ENCODE data around the gene SHROOM2. TPM values are rescaled to one million over a fixed set of nuclear protein-coding genes. Genes with fewer than 3 reads are reported as not detected.

Gene SHROOM2
- total and polyA plus RNA-seq, 9 of the 15 experiments (the other 6 are each of a cell fraction or from before 2014, with no cell fraction given) = not detected

DNA sequence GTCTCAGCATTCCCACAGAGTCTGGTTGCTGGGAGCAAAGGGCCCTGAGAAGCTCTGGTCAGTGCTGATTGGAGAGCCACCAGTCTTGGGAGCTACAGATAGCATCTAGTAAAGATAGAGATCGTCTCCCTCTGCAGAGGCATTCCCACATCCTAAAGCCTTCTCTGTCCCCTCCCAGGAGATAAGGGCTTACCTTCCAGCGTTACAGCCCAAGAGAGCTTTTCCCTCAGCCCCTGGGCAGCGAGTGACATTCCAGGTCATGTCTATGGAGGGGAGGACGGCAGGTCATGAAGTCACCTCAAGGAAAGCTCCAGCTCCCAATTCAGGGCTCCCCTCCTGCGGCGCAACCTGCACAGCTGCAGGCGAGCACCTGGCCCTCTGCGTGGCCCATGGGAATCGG lies 210.8 kb downstream of the SHROOM2 start (continued):
- TF ChIP-seq, protein P1, sequence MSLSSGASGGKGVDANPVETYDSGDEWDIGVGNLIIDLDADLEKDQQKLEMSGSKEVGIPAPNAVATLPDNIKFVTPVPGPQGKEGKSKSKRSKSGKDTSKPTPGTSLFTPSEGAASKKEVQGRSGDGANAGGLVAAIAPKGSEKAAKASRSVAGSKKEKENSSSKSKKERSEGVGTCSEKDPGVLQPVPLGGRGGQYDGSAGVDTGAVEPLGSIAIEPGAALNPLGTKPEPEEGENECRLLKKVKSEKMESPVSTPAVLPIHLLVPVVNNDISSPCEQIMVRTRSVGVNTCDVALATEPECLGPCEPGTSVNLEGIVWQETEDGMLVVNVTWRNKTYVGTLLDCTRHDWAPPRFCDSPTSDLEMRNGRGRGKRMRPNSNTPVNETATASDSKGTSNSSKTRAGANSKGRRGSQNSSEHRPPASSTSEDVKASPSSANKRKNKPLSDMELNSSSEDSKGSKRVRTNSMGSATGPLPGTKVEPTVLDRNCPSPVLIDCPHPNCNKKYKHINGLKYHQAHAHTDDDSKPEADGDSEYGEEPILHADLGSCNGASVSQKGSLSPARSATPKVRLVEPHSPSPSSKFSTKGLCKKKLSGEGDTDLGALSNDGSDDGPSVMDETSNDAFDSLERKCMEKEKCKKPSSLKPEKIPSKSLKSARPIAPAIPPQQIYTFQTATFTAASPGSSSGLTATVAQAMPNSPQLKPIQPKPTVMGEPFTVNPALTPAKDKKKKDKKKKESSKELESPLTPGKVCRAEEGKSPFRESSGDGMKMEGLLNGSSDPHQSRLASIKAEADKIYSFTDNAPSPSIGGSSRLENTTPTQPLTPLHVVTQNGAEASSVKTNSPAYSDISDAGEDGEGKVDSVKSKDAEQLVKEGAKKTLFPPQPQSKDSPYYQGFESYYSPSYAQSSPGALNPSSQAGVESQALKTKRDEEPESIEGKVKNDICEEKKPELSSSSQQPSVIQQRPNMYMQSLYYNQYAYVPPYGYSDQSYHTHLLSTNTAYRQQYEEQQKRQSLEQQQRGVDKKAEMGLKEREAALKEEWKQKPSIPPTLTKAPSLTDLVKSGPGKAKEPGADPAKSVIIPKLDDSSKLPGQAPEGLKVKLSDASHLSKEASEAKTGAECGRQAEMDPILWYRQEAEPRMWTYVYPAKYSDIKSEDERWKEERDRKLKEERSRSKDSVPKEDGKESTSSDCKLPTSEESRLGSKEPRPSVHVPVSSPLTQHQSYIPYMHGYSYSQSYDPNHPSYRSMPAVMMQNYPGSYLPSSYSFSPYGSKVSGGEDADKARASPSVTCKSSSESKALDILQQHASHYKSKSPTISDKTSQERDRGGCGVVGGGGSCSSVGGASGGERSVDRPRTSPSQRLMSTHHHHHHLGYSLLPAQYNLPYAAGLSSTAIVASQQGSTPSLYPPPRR (CRISPR knock-in tag; IDR thresholded peaks at IDR 0.05; ENCODE audit: borderline replicate concordance) = no peak
- no peak for TF ChIP-seq ZKSCAN8 (CRISPR knock-in tag; IDR thresholded peaks at IDR 0.05)
- TF ChIP-seq MAFK (IDR thresholded peaks at IDR 0.05; ENCODE audit: low read length) = no peak

DNA sequence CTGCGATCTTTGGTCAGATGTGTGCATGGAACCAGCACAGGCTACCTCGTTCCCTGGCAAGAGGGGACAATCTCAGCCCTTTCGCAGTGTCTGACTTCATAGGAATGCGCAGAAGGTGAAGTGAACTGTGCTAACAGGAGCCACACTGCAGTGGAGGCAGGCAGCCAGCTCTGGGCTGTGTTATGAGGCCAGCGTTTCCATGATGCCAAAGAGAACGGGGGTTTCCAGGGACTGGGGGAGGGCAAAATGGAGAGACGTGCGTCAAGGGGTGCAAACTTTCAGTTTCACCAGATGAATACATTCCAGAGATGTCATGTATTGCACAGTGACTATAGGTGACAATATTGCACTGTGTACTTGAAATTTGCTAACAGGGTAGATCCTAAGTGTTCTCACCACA lies 211.3 kb downstream of the SHROOM2 start:
- H3K4me2 ChIP-seq (ENCODE audit: insufficient read depth, low read length) = no peak overlapping the region
- POLR2A ChIA-PET = no interaction called here
- H3K36me3 ChIP-seq (ENCODE audit: control insufficient read depth, insufficient read depth, low read length) = no peaks in the 10 kb centered on the region
- H2AFZ ChIP-seq (ENCODE audit: low read depth, low read length) = no peak overlapping the region
- no peaks in the 10 kb centered on the region for H3K79me2 ChIP-seq (ENCODE audit: control insufficient read depth, insufficient read depth, low read length)
- no peak for FAIRE-seq
- WGBS (ENCODE audit: insufficient coverage, low coverage, missing lambda C conversion rate) = 1% methylated on average over 8 of the region's 8 CpGs
- no peak overlapping the region for H3K9ac ChIP-seq (ENCODE audit: insufficient read depth in 1 of 2, low read depth in 2 of 2, low read length in 2 of 2)
- no TSS peak for BruUV-seq (replicated peaks)
- peaks cover 0 to 5% of the 10 kb centered on the region in 2 experiments; a peak in 2 of 5 replicates for H3K27me3 ChIP-seq (ENCODE audit: control insufficient read depth in 2 of 2, insufficient read depth in 2 of 2, low read length in 2 of 2)
- no peaks in the 10 kb centered on the region for H3K9me3 ChIP-seq (replicated peaks; ENCODE audit: control insufficient read depth, insufficient read depth, low read depth, low read length)
- in situ Hi-C loops (cut with MboI) (loop anchor here (5.0 kb wide), 1 partner anchor 120 kb away; no protein-coding TSS in a partner anchor), intact Hi-C loops (cut with micrococcal nuclease) (loop anchor here (10.0 kb wide), 2 partner anchors 1183 to 1253 kb away; no protein-coding TSS in a partner anchor)
- H3K9me1 ChIP-seq (ENCODE audit: control insufficient read depth, insufficient read depth, low read length) = no peaks in the 10 kb centered on the region
- no peak overlapping the region for H3K27ac ChIP-seq (ENCODE audit: extremely low read depth, low read depth, low read length)
- ATAC-seq = no peak
- H4K20me1 ChIP-seq (replicated peaks; ENCODE audit: control insufficient read depth, insufficient read depth, low read length) = no peaks in the 10 kb centered on the region
- no peak for DNase-seq (ENCODE audit: extremely low read depth in 1 of 4, low spot score in 3 of 4)
- CTCF ChIA-PET (ENCODE audit: low intra/inter-chr PET ratio) = interaction anchor here (0.8 to 15.9 kb wide), 2 partner anchors 9 to 120 kb away, joined by 3 to 400 read pairs; no protein-coding TSS in a partner anchor
- no peak overlapping the region for H3K4me3 ChIP-seq
- no peaks in the 10 kb centered on the region for H3K4me1 ChIP-seq (replicated peaks in 1 of 2; ENCODE audit: control insufficient read depth in 2 of 2, insufficient read depth in 2 of 2, low read length in 2 of 2)
- TF ChIP-seq ZBED1 (IDR thresholded peaks at IDR 0.05) (no peak), SREBF2 (CRISPR knock-in tag; IDR thresholded peaks at IDR 0.05) (no peak), ARHGAP35 (IDR thresholded peaks at IDR 0.05; ENCODE audit: partially characterized antibody) (no peak)
- TF ChIP-seq, protein P2, sequence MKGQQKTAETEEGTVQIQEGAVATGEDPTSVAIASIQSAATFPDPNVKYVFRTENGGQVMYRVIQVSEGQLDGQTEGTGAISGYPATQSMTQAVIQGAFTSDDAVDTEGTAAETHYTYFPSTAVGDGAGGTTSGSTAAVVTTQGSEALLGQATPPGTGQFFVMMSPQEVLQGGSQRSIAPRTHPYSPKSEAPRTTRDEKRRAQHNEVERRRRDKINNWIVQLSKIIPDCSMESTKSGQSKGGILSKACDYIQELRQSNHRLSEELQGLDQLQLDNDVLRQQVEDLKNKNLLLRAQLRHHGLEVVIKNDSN (CRISPR knock-in tag; IDR thresholded peaks at IDR 0.05) = no peak
- TF ChIP-seq, protein P3, sequence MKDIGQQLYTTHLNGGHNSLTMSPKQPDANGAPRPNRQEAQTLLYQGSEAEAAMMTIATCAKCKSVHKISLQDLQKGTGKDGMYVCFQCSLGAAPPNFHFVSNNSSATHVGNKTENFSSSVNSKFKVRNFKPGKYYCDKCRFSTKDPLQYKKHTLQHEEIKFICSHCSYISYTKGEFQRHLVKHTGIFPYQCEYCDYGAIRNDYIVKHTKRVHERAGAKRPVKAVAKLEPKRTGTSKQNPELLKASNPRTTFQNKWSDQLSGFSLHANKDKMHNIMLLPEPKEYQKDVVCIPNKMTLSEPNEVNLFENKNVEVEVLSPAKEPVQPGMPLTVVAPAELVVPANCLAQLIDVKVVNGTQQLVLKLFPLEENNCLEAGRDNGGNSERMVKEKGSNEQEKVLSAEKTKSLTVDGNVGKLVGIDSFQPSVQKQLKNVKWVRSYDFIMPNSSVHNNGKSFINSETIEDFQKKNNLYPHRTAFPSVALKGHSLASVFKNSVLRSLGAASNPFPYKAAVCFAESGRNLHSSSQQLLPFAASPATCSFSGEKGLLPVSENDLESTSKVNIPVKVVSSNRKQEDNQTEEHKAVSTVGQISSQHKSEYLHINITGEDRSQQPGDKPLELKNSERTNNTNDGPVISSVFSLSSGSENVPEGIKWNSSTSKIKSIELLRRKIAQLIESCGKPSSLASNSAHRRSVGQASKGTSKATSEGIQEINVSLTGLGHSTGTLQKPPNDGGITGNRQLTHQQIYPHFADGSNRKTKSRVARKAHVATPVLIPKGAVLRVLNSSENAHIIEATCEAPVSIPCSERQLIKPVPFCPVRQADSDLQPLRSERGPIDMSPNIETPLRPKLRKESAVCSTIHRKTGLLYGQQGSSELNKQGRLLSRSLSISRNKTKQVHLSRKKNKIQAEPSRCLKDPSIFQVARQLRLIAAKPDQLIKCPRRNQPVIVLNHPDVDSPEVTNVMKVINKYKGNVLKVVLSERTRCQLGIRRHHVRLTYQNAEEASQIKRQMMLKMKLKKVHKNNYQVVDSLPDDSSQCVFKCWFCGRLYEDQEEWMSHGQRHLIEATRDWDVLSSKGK (CRISPR knock-in tag; IDR thresholded peaks at IDR 0.05) = no peak
